GM23248 (cell line): ENCODE results near the gene GLIS2.

Experiments
- EZH2 ChIP-seq: fragments of 200-600 bp; sonication (generic); IDR thresholded peaks from 2 replicates; pipeline ENCODE4 v1.6.1; 2018; ENCODE audit warnings: antibody characterized with exemption, mild to moderate bottlenecking; ENCODE audit not compliant: insufficient read depth, poor library complexity, severe bottlenecking
- EZH2phosphoT487 ChIP-seq: fragments of 200-600 bp; sonication (generic); IDR thresholded peaks from 2 replicates; pipeline ENCODE4 v1.6.1; 2018; ENCODE audit warnings: antibody characterized with exemption, moderate library complexity, mild to moderate bottlenecking, low read depth; ENCODE audit not compliant: insufficient read depth

GRCh38 chr16:4388271-4389021 is 72.6 kb downstream of the GLIS2 start:
- TF ChIP-seq EZH2phosphoT487, result no peak
- no peak for TF ChIP-seq EZH2
